Posterior cingulate gyrus (tissue), 11 donors: ENCODE measurements around the gene SETD9.
A peak's percentile ranks its signal among the peaks of the same experiment; 100 is the strongest.

ENCODE experiments used
- DNase-seq, 10 donors: peaks; one replicate each; pipeline versions ENCODE4 v3.0.0 to v3.0.0-alpha.2; 2020 to 2021; ENCODE audit warnings: mixed read lengths in 3 of 10
- intact Hi-C: fragments of 100-400 bp; cut with DNase I; formaldehyde crosslinking; loops from one replicate; pipeline ENCODE4 v1.15.1; 2023

The SETD9 gene

GRCh38 chr5:56909294-56910209 lies at the start of gene SETD9:
SETD9 (plus strand) TSS chr5:56909596; CDS start chr5:56909646, 50 bp downstream.
- DNase-seq: peak; percentile 91 to 99 (median 96)
- intact Hi-C loops: loop anchor here (1.0 to 2.0 kb wide), 2 partner anchors 43 to 264 kb away; partner anchors contain the start of gene MIER3

- intact Hi-C loops: no loop called here
Measured at GRCh38 chr5:56861893-56862485, 47.4 kb upstream of the SETD9 start.

GRCh38 chr5:56862909-56863308 lies 46.5 kb upstream of the SETD9 start:
- DNase-seq: no peak
- intact Hi-C loops: no loop called here

More at GRCh38 chr5:56861893-56862485, 47.4 kb upstream of the SETD9 start:
- DNase-seq: no peak

- intact Hi-C loops: no loop called here
- DNase-seq: no peak
Measured at GRCh38 chr5:56871777-56872176, 37.6 kb upstream of the SETD9 start.

- intact Hi-C loops: no loop called here
- no peak for DNase-seq
Measured at GRCh38 chr5:56873056-56873455, 36.3 kb upstream of the SETD9 start.

- no peak for DNase-seq
- intact Hi-C loops: no loop called here
Measured at GRCh38 chr5:56876327-56876726, 33.1 kb upstream of the SETD9 start.

- no peak for DNase-seq
- intact Hi-C loops: no loop called here
Measured at GRCh38 chr5:56881571-56881970, 27.8 kb upstream of the SETD9 start.

- no peak for DNase-seq
- intact Hi-C loops: no loop called here
Measured at GRCh38 chr5:56893251-56893951, 16.0 kb upstream of the SETD9 start.

GRCh38 chr5:56896763-56897162 lies 12.6 kb upstream of the SETD9 start:
- intact Hi-C loops: no loop called here
- no peak for DNase-seq

GRCh38 chr5:56898213-56898612 lies 11.2 kb upstream of the SETD9 start:
- intact Hi-C loops: no loop called here
- no peak for DNase-seq

- no peak for DNase-seq
- intact Hi-C loops: no loop called here
Measured at GRCh38 chr5:56900395-56900794, 9.0 kb upstream of the SETD9 start.

GRCh38 chr5:56900858-56901578 lies 8.4 kb upstream of the SETD9 start:
- DNase-seq: peak in 1 of 10 donors; percentile 24
- intact Hi-C loops: loop anchor here (1.0 kb wide), 1 partner anchor 320 kb away; no protein-coding TSS in a partner anchor

- intact Hi-C loops: loop anchor here (1.0 kb wide), 1 partner anchor 264 kb away; no protein-coding TSS in a partner anchor
Measured at GRCh38 chr5:56908942-56909293, 478 bp upstream of the SETD9 start.

GRCh38 chr5:56910210-56910965 lies 992 bp downstream of the SETD9 start:
- intact Hi-C loops: loop anchor here (2.0 kb wide), 1 partner anchor 42 kb away; the partner anchor contains the start of gene MIER3
- DNase-seq: peak in 7 of 10 donors; percentile 8 to 84 (median 30)

More at GRCh38 chr5:56908942-56909293, 478 bp upstream of the SETD9 start:
- peak in 7 of 10 donors; percentile 14 to 80 (median 62) for DNase-seq

- DNase-seq: no peak
- intact Hi-C loops: no loop called here
Measured at GRCh38 chr5:56913766-56914165, 4.4 kb downstream of the SETD9 start.

GRCh38 chr5:56914678-56915077 lies 5.3 kb downstream of the SETD9 start:
- intact Hi-C loops: no loop called here
- no peak for DNase-seq

- intact Hi-C loops: no loop called here
Measured at GRCh38 chr5:56917534-56917933, 8.1 kb downstream of the SETD9 start.

GRCh38 chr5:56918054-56918453 lies 8.7 kb downstream of the SETD9 start:
- intact Hi-C loops: no loop called here

More at GRCh38 chr5:56917534-56917933, 8.1 kb downstream of the SETD9 start:
- DNase-seq: no peak

GRCh38 chr5:56919942-56920662 lies 10.7 kb downstream of the SETD9 start:
- DNase-seq: no peak
- intact Hi-C loops: no loop called here

More at GRCh38 chr5:56918054-56918453, 8.7 kb downstream of the SETD9 start:
- no peak for DNase-seq
